PC-3 (cell line): ENCODE data around the gene COL15A1. TPM values are rescaled to one million over a fixed set of nuclear protein-coding genes. Genes with fewer than 3 reads are reported as not detected.

Experiments
- ATAC-seq: fragments of 200-7000 bp; cut with Tn5 transposase; 2 replicates; pipeline ENCODE4 v1.9.1; 2020; ENCODE audit warnings: mild to moderate bottlenecking, moderate library complexity
- BruUV-seq: library from RNA; stranded (reverse); fragments of 400-500 nt; replicated peaks from 2 replicates; lab custom pipeline; 2021; lab: Mats Ljungman, UMichigan
- CTCF ChIA-PET: fragments of 300-600 bp; sonication (Branson Sonifier 250); formaldehyde crosslinking; loops from one replicate; lab custom pipeline; 2022; ENCODE audit warnings: antibody characterized with exemption; lab: Charles Lee
- POLR2A ChIA-PET: fragments of 300-600 bp; sonication (Branson Sonifier 250); formaldehyde crosslinking; loops from one replicate; lab custom pipeline; 2022; ENCODE audit warnings: antibody characterized with exemption; ENCODE audit not compliant: unreplicated experiment; lab: Charles Lee
- DNase-seq: peaks from one replicate; pipeline ENCODE4 v3.0.0-alpha.2; 2015
- H2AFZ ChIP-seq: fragments of 300-600 bp; sonication (generic); 2 replicates; pipeline ENCODE4 v1.6.0; 2016; ENCODE audit warnings: antibody characterized with exemption, low read length
- H3F3A ChIP-seq: fragments of 300-600 bp; sonication (generic); one replicate; pipeline ENCODE4 v1.6.0; 2017; ENCODE audit warnings: antibody characterized with exemption, low read length, control low read depth, mild to moderate bottlenecking; ENCODE audit not compliant: unreplicated experiment
- H3K27ac ChIP-seq: fragments of 300-600 bp; sonication (generic); 2 replicates; pipeline ENCODE4 v1.5.1; 2016; ENCODE audit warnings: mild to moderate bottlenecking, low read length
- H3K27me3 ChIP-seq: fragments of 300-600 bp; sonication (generic); 2 replicates; pipeline ENCODE4 v1.6.1; 2016; ENCODE audit warnings: low read length, mixed read lengths
- H3K36me3 ChIP-seq: fragments of 300-600 bp; sonication (generic); 2 replicates; pipeline ENCODE4 v1.6.1; 2016; ENCODE audit warnings: low read depth, mixed run types, low read length, mixed read lengths
- H3K4me1 ChIP-seq: fragments of 300-600 bp; sonication (generic); 2 replicates; pipeline ENCODE4 v1.5.1; 2016; ENCODE audit warnings: low read length; ENCODE audit not compliant: insufficient read depth
- H3K4me2 ChIP-seq: fragments of 300-600 bp; sonication (generic); 2 replicates; pipeline ENCODE4 v1.6.0; 2016; ENCODE audit warnings: low read length
- H3K4me3 ChIP-seq: fragments of 300-600 bp; sonication (generic); 2 replicates; pipeline ENCODE4 v1.5.1; 2016; ENCODE audit warnings: mild to moderate bottlenecking, low read length, mixed read lengths
- H3K79me2 ChIP-seq: fragments of 300-600 bp; sonication (generic); 2 replicates; pipeline ENCODE4 v1.6.1; 2017; ENCODE audit warnings: low read length, mixed read lengths
- H3K9ac ChIP-seq: fragments of 300-600 bp; sonication (generic); 2 replicates; pipeline ENCODE4 v1.6.0; 2016; ENCODE audit warnings: mild to moderate bottlenecking, low read length
- H3K9me2 ChIP-seq: fragments of 300-600 bp; sonication (generic); replicated peaks from 2 replicates; pipeline ENCODE4 v1.6.1; 2016; ENCODE audit warnings: mixed run types, low read length, mixed read lengths
- H3K9me3 ChIP-seq: fragments of 300-600 bp; sonication (generic); 2 replicates; pipeline ENCODE4 v1.6.1; 2016; ENCODE audit warnings: low read length, mixed read lengths
- H4K20me1 ChIP-seq: fragments of 300-600 bp; sonication (generic); 2 replicates; pipeline ENCODE4 v1.6.1; 2016; ENCODE audit warnings: low read length, mixed read lengths
- EZH2 ChIP-seq: fragments of 300-600 bp; sonication (generic); IDR thresholded peaks from one replicate; pipeline ENCODE4 v1.6.1; 2017; ENCODE audit warnings: antibody characterized with exemption, mild to moderate bottlenecking, low read length; ENCODE audit not compliant: unreplicated experiment
- EZH2phosphoT487 ChIP-seq: fragments of 300-600 bp; sonication (generic); IDR thresholded peaks from 2 replicates; pipeline ENCODE4 v1.6.1; 2018; ENCODE audit warnings: mild to moderate bottlenecking, antibody characterized with exemption, low read length, borderline replicate concordance
- intact Hi-C: fragments of 100-400 bp; cut with micrococcal nuclease; formaldehyde crosslinking; loops from 2 replicates; pipeline ENCODE4 v1.9.0; 2023
- total RNA-seq: library from RNA; depleted of rRNA; stranded (reverse); fragments of >200 nt; gene quantifications from 2 replicates; pipeline ENCODE4 v1.2.3, GENCODE V29; 2014
- TF ChIP-seq, protein P1 (sequence below): fragments of 300-600 bp; sonication (generic); conservative IDR thresholded peaks from 2 replicates; pipeline ENCODE4 v1.5.1; 2017; ENCODE audit warnings: antibody characterized with exemption, low read depth, mild to moderate bottlenecking, low read length

COL15A1 gene
- total RNA-seq, 1 experiment from 2014 or later: 0.04 TPM

DNA sequence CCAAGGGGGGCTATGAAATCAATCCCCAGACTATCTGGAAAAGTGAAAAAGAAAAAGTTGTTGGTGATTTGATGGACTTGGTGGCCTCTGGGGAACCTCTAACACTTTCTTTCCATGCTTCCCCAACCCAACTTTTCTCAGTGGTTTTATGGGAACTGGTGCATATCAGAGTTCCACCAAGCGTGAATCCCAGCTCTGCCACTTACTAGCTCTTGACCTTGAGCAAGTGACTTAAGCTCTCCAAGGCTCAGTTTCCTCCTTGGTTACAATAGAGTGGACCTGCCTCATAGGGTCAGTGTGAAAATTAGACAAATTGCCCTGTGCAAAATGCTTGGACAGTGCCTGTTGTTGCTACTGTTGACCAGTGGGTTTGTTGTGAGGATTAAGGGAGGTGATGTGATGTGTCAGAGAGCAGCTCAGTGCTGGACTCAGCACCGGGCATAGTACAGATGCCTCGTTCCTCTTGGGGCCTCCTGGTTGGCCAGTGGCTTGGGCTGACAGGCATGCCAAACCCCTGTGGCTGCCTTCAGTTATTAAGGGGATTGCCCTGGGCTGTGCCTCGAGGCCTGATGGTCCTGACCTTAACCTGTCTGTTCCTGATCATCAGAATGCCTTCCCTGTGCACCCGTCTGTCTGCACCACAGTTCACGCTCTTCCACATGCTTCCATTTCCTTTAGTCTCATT is 49.3 kb downstream of the COL15A1 start:
- Histone ChIP-seq H3K9ac (no peak overlapping the region), H3K79me2 (no peaks in the 10 kb centered on the region), H3F3A (no peaks in the 10 kb centered on the region), H2AFZ (no peak overlapping the region), H3K36me3 (no peaks in the 10 kb centered on the region), H3K4me2 (no peak overlapping the region), H3K9me2 (no peaks in the 10 kb centered on the region), H3K27ac (no peak overlapping the region), H3K9me3 (no peaks in the 10 kb centered on the region), H3K4me1 (peaks cover 16% of the 10 kb centered on the region), H3K27me3 (no peaks in the 10 kb centered on the region), H3K4me3 (no peak overlapping the region), H4K20me1 (no peaks in the 10 kb centered on the region)
- no peak for ATAC-seq
- ChIA-PET CTCF (no interaction called here), POLR2A (no interaction called here)
- intact Hi-C loops: no loop called here
- TF ChIP-seq EZH2phosphoT487 (no peak), EZH2 (no peak)
- TF ChIP-seq, protein P1, sequence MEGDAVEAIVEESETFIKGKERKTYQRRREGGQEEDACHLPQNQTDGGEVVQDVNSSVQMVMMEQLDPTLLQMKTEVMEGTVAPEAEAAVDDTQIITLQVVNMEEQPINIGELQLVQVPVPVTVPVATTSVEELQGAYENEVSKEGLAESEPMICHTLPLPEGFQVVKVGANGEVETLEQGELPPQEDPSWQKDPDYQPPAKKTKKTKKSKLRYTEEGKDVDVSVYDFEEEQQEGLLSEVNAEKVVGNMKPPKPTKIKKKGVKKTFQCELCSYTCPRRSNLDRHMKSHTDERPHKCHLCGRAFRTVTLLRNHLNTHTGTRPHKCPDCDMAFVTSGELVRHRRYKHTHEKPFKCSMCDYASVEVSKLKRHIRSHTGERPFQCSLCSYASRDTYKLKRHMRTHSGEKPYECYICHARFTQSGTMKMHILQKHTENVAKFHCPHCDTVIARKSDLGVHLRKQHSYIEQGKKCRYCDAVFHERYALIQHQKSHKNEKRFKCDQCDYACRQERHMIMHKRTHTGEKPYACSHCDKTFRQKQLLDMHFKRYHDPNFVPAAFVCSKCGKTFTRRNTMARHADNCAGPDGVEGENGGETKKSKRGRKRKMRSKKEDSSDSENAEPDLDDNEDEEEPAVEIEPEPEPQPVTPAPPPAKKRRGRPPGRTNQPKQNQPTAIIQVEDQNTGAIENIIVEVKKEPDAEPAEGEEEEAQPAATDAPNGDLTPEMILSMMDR: no peak
- no peak for DNase-seq
- no TSS peak for BruUV-seq

DNA sequence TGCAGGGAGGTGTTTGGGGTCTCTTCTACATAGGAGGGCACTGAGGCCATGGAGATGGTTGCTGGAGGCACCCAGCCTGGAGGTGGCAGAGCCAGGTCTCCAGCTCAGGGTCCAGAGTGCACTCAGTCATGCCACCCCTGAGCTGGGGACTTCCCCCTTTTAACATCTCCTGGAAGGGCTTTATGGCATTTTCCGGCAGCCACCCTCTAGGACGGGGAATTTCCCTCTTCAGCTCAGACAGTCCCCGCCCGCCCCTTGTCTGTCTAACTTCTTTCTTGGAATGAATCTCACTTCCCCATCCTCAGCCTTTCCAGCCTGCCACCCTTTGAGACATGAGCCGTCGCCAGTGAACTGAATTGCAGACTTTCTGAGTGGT is 49.9 kb downstream of the COL15A1 start:
- H3K27me3 ChIP-seq: no peaks in the 10 kb centered on the region
- intact Hi-C loops: no loop called here
- POLR2A ChIA-PET: no interaction called here
- no peaks in the 10 kb centered on the region for H3K36me3 ChIP-seq
- H4K20me1 ChIP-seq: no peaks in the 10 kb centered on the region
- TF ChIP-seq EZH2 (no peak), EZH2phosphoT487 (no peak)
- TF ChIP-seq, protein P1: no peak
- H3K79me2 ChIP-seq: no peaks in the 10 kb centered on the region
- no peak for DNase-seq
- no peaks in the 10 kb centered on the region for H3F3A ChIP-seq
- H3K9me3 ChIP-seq: no peaks in the 10 kb centered on the region
- H3K9ac ChIP-seq: no peak overlapping the region
- H3K4me2 ChIP-seq: no peak overlapping the region
- no peaks in the 10 kb centered on the region for H3K9me2 ChIP-seq
- no peak overlapping the region for H3K27ac ChIP-seq
- H3K4me1 ChIP-seq: peaks cover 16% of the 10 kb centered on the region
- CTCF ChIA-PET: no interaction called here
- no peak overlapping the region for H3K4me3 ChIP-seq
- no TSS peak for BruUV-seq
- H2AFZ ChIP-seq: no peak overlapping the region
- no peak for ATAC-seq
